Hematopoietic multipotent progenitor cell treated with erythropoietin and hydrocortisone succinate and interleukin-3 and kit ligand, for 8 days (in vitro differentiated cells): ENCODE data around the gene DSEL.

Source experiments
- DNase-seq: peaks from one replicate; pipeline ENCODE4 v3.0.0-alpha.2; 2015

The DSEL gene

DNA sequence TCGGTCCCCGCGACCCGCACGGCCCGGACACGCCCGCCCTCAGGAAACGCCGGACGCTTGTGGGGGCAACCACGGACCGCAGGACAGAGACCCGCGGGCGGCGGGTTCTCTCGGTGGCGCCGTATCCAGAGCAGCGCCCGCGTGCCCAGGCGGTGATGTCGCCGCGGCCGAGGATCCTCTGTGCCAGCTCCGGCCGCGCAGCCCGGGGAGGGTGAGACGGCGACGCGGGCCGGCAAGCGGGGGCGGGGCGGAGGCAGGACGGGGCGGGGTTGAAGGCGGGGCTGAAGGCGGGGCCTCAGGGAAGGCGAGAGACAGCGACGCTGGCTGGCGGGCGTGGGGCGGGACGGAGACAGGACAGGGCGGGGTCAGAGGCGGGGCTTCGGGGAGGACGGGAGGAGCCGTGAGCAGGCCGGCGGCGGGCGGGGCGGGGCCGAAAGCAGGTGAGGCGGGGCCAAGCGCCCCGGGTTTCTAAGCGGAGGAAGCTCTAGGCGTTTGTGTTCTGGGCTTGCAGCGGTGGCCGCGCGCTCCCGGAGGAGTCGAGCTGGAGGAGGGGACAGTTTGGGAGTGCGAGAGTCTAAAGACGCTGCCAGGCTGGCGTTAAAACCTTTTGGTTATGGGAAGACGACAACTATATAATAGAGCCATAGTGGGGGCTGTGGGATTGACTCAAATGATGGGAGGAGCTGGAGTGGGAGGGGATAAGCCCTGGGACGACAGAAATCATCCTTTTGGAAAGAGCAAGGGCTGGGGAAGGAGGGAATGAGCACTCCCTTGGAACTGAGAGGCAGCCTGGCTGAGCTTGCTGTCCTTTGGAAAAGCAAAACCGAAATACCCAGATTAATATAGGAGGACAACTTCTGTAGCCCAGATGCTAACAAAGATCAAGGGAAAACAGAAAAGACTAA, at the start of gene DSEL:
DSEL (minus strand) TSS at position 182 of the 905 bp plus-strand sequence. CDS start 2,112 bp downstream, outside the sequence.
- DNase-seq, result peak; percentile 79

- no peak for DNase-seq
These were observed 36.9 kb upstream of the DSEL start for GRCh38 chr18:67553437-67553836.

DNA sequence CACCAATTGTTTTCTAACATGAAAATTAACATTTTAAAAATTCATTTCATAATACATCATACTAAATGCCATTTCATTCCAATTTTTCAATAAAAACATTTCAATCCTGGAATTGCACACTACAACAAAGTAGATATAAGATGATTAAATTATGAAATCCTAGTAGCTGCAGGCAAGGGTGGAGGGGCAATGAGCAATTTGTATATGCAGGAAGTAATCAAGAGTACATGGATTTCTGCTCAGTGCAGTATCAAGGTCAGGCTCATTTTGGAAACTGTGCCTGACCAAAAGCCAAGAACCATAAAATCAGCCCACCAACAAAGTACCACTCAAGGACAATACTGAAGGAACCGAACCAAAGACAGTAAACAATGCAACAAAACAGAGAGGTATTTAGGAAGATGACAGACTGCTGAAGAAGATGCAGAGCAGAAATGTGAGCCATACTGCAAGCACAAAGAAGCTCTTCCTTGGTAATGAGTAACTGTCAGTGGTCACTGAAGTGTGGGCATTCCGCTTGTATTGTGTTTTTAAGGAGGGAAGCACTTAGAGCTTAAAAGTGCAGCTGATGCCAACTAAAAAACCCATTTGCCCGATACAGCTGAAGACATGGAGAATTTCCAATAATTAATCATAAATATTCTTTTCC, 34.5 kb upstream of the DSEL start:
- no peak for DNase-seq

- no peak for DNase-seq
These were observed 33.4 kb upstream of the DSEL start for GRCh38 chr18:67549946-67550345.

- no peak for DNase-seq
These were observed 29.2 kb upstream of the DSEL start for GRCh38 chr18:67545681-67546080.

DNA sequence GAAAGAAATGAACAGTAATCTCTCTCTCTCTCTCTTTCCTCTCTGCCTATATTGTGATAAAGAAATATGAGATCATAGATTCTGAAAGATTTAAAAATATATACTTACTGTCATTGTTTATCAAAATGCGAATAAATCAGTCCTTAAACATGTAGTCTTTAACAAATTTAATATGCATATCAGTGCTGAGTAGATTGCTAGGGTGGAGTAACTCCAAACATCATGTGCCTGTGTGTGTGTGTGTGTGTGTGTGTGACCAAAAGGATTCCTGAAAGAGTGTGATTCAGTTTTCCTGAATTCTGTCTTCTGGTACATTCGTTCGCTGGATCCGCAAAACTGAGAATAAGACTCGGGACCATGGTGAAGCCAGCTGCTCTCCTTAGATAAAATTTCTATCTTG, 24.0 kb upstream of the DSEL start:
- DNase-seq, result no peak

GRCh38 chr18:67531929-67532328, 15.4 kb upstream of the DSEL start:
- no peak for DNase-seq

- DNase-seq, result no peak
These were observed 9.0 kb upstream of the DSEL start for GRCh38 chr18:67525328-67526099.

DNA sequence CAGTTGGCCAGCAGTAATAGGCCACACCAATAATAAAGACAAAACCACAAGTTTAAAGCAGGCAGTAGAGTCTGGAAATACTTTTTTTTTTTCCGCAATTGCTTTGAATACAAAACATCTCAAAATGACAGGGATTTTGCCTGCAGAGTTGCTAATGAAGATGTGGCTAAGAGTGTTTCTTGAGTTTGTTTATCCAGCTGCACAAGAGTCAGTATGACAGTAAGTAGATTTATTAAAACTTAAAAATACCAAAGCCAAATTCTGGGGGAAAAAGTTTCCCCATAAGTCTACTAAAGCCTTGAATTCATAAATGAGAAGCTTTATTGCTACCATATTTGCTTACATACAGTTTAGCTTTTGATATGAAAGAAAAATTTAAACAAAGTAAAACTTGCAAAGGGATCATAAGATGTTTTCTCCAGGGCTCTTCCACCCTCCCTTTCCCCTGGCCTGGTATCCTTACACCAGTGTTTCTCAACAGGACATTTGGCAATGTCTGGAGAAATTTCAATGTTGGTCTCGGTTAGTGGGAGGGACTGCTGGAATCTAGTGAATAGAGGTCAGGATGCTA, 3.9 kb upstream of the DSEL start:
- no peak for DNase-seq

- no peak for DNase-seq
These were observed 3.1 kb upstream of the DSEL start for GRCh38 chr18:67519592-67519991.

DNA sequence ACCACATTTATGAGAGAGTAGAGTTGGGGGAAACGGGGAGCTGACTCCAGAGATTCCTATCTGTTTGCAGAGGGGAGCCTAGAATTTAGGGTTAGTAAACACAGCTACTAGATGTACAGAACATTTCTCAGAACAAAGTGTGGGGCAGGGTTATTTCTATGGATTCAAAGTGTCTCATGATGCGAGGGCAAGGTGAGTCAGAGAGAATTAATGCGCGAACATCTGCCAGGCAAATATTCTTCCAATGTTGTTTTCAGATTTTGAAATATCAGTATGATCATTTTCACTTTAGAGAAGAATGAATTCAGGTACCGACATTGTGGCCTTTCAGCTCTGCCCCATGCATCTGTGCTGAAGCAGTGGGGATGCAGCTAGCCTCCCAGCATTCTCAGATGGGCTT, 2.0 kb upstream of the DSEL start:
- DNase-seq, result no peak

GRCh38 chr18:67517444-67517765, 885 bp upstream of the DSEL start:
- DNase-seq, result no peak

DNA sequence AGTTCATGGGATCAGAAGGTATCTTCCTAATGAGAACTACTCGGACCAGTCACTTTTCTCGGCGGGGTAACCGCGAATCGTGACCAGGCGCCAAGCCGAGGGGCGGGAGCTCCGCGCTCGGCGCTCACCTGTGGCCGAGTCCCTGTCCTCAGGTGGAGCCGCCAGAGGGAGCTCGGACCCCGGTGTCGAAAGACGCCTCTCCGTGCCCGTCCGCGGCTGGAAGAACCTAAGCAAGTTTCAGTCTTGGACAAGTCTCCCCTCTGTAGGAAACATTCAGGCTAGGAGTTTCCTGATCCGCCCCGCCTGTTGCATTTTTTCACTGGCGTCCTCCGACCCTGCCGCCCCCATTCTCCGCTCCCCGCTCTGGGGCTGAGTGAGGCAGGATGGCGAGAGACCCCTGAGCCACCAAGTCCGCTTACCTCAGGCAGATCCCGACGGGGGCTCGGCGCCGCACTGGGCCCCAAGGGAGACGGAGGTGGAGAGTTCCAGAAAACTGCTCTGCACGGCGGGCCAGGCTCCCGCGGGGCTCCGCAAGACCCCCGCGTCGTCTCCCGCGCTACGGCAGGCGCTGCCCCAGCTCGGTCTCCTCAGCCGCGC, 480 bp downstream of the DSEL start:
- DNase-seq, result peak; percentile 54

- no peak for DNase-seq
These were observed 1.5 kb downstream of the DSEL start for GRCh38 chr18:67514901-67515540.

DNA sequence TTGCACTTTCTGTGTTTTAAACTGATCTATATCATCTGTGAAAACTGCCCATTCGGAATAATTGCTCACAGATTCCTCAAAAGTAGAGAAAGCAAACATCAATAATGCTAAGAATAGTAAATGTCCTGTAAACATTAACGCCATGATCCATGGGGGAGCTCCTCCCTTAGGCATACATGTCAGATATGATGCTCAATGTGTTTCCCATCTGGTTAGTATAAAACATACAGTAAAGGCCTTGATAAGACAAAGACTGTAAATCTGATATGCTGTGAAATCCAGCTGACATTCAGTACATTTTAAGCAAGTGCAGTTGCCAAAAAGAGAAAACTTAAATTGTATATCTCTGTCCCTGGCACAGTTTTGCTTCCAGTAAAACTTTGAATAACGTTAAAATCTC, 2.1 kb downstream of the DSEL start:
- no peak for DNase-seq

DNA sequence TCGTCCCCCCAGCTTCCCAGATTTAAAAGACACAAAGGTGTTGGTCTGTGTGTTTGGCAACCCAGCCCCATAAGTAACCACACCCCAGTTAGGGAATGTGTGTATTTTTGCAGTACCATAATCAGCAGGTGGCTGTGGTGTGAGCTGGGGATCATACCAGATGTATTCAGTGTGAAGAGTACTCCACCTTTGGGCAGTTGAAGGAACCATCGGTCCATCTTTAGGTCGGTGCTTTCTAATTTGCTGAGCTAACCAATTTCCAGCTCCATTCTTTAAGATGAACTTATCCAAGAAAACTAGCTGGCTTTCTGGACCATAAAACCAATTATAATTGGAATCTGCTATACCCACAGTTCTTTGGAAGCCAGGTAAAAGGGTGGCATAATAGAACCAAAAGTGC, 3.2 kb downstream of the DSEL start:
- no peak for DNase-seq

DNA sequence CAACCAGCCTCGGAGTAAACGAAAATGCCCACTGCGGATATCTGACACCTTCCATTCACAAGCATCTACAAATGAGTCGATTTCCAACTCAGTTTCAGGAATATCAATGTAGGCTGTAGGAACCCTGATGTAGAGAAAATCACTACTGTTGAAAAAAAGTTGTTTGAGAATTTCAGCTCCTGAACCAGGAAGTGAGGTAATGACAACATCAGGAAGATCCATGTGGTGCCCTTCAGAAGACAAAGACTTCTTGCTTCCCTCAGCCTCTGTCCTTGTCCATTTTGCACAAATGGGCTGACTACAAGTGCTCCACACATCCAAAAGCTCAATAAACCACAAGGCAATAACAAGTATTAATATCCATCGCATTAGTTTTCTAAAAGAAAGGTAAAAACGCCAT, 4.7 kb downstream of the DSEL start:
- DNase-seq, result no peak

DNA sequence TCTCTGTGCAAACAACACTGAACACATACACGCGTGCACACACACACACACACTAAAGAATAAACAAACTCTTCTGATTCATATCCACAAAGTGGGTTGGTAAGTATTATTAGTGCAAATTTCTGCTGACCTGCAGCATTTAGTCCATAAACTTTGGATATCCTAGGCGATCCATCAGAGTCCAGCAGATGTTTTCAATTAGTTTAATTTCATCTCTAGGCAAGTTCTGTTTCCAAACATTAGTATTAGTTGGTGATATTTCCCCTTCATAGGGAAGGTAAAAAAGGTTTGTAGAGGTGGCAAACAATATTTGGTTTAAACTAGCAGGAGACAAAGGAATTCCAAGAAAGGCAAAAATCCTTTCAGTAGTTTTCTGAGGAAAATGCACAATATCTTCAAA, 5.7 kb downstream of the DSEL start:
- no peak for DNase-seq

- DNase-seq, result no peak
These were observed 6.7 kb downstream of the DSEL start for GRCh38 chr18:67509741-67510391.

DNA sequence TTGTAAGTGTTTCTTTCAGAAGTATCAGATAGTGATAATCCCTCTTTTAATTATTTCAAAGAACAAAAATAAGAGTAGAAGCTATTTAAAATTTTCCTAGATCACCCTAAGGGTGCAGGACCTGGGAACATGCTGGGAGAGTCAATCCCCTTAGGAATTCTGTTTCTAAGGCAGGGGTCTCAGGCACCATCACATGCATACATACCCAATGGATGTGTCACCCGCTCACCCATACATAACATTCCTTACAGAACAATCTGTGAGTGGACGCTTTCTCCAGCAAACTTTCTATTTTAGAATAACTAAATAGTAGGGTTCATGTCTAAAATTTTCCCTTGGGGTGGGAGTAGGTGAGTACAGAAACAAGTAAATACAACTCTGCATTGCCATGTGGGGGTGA, 8.4 kb downstream of the DSEL start:
- no peak for DNase-seq

- no peak for DNase-seq
These were observed 11.8 kb downstream of the DSEL start for GRCh38 chr18:67504739-67505138.
